Loucy (cell line): ENCODE measurements around the gene DNAH7.

Experiments
- H2AFZ ChIP-seq: fragments of 200-600 bp; sonication (generic); 2 replicates; pipeline ENCODE4 v1.6.0; 2016; ENCODE audit warnings: antibody characterized with exemption, mild to moderate bottlenecking, low read length, moderate library complexity
- H3F3A ChIP-seq: fragments of 200-600 bp; 2 replicates; pipeline ENCODE4 v1.6.0; 2016; ENCODE audit warnings: antibody characterized with exemption, low read depth, mild to moderate bottlenecking
- H3K27me3 ChIP-seq: fragments of 200-600 bp; sonication (generic); 2 replicates; pipeline ENCODE4 v1.6.1; 2014; ENCODE audit warnings: low read length, mild to moderate bottlenecking; ENCODE audit not compliant: insufficient read depth, poor library complexity, severe bottlenecking
- H3K36me3 ChIP-seq: fragments of 200-600 bp; sonication (generic); 2 replicates; pipeline ENCODE4 v1.6.1; 2016; ENCODE audit warnings: low read length; ENCODE audit not compliant: insufficient read depth
- H3K4me1 ChIP-seq: fragments of 200-600 bp; sonication (generic); 2 replicates; pipeline ENCODE4 v1.5.1; 2014; ENCODE audit warnings: low read length, mild to moderate bottlenecking; ENCODE audit not compliant: insufficient read depth, poor library complexity, severe bottlenecking
- H3K4me2 ChIP-seq: fragments of 200-600 bp; sonication (generic); 2 replicates; pipeline ENCODE4 v1.6.0; 2014; ENCODE audit warnings: antibody characterized with exemption, low read length, low read depth, mild to moderate bottlenecking; ENCODE audit not compliant: poor library complexity, severe bottlenecking
- H3K4me3 ChIP-seq: fragments of 200-600 bp; sonication (generic); 2 replicates; pipeline ENCODE4 v1.5.1; 2014; ENCODE audit warnings: low read length, mild to moderate bottlenecking, mixed read lengths; ENCODE audit not compliant: poor library complexity, severe bottlenecking
- H3K79me2 ChIP-seq: fragments of 200-600 bp; sonication (generic); 2 replicates; pipeline ENCODE4 v1.6.1; 2014; ENCODE audit warnings: low read length; ENCODE audit not compliant: insufficient read depth
- H3K9ac ChIP-seq: fragments of 200-600 bp; sonication (generic); 2 replicates; pipeline ENCODE4 v1.6.0; 2014; ENCODE audit warnings: mild to moderate bottlenecking, low read depth, low read length, moderate library complexity; ENCODE audit not compliant: poor library complexity, severe bottlenecking
- H3K9me2 ChIP-seq: fragments of 200-600 bp; sonication (generic); replicated peaks from 2 replicates; pipeline ENCODE4 v1.6.1; 2016; ENCODE audit warnings: low read depth, low read length, mixed read lengths
- H3K9me3 ChIP-seq: fragments of 200-600 bp; sonication (generic); 2 replicates; pipeline ENCODE4 v1.6.1; 2014; ENCODE audit warnings: mild to moderate bottlenecking, antibody characterized with exemption, low read length, low read depth; ENCODE audit not compliant: insufficient read depth
- H4K20me1 ChIP-seq: fragments of 200-600 bp; sonication (generic); 2 replicates; pipeline ENCODE4 v1.6.0; 2014; ENCODE audit warnings: antibody characterized with exemption, low read length, mild to moderate bottlenecking; ENCODE audit not compliant: insufficient read depth, poor library complexity, severe bottlenecking
- EZH2phosphoT487 ChIP-seq: fragments of 200-600 bp; IDR thresholded peaks from 2 replicates; pipeline ENCODE4 v1.6.1; 2018; ENCODE audit warnings: antibody characterized with exemption, mild to moderate bottlenecking, moderate library complexity, borderline replicate concordance
- TF ChIP-seq, protein P1 (sequence below): fragments of 200-600 bp; sonication (generic); conservative IDR thresholded peaks from 2 replicates; pipeline ENCODE4 v1.5.1; 2014; ENCODE audit warnings: mild to moderate bottlenecking, antibody characterized with exemption, low read length

Gene DNAH7

DNA sequence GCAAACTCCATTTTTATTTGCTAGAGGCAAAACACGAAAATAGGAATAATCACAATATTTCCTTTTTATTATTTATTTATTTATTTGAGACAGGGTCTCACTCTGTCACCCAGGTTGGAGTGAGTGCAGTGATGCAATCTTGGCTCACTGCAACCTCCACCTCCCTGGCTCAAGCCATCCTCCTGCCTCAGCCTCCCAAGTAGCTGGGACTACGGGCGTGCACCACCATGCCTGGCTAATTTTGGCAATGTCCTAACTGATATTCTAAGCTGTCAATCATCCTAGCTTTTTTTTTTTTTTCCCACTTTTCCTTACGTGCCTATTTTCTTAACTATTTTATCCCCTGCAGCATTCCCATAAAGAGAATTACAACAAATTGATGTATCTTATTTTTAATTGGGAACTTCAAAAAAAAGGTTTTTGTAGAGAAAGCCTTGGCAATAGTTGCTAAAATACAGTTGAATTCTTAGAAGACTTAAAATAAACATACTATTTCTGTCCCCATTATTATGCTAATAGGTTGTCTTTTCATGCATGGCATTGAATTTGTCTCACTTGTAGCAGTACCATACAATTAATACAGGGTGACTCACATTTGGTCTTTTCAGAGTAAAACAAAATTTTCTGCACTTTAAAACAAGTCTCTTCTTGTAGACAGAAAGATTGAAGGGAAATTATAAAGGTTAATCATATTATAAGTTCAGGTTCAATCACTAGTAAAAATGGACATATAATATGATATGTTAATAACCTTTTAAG, 258.1 kb downstream of the DNAH7 start:
- Histone ChIP-seq H3K27me3 (no peaks in the 10 kb centered on the region), H3K9ac (no peak overlapping the region), H3K4me2 (no peak overlapping the region), H3K9me2 (no peaks in the 10 kb centered on the region), H3K4me1 (no peaks in the 10 kb centered on the region), H2AFZ (no peak overlapping the region), H3F3A (no peaks in the 10 kb centered on the region), H3K36me3 (no peaks in the 10 kb centered on the region), H4K20me1 (no peaks in the 10 kb centered on the region), H3K9me3 (no peaks in the 10 kb centered on the region), H3K79me2 (no peaks in the 10 kb centered on the region), H3K4me3 (no peak overlapping the region)
- TF ChIP-seq, protein P1, sequence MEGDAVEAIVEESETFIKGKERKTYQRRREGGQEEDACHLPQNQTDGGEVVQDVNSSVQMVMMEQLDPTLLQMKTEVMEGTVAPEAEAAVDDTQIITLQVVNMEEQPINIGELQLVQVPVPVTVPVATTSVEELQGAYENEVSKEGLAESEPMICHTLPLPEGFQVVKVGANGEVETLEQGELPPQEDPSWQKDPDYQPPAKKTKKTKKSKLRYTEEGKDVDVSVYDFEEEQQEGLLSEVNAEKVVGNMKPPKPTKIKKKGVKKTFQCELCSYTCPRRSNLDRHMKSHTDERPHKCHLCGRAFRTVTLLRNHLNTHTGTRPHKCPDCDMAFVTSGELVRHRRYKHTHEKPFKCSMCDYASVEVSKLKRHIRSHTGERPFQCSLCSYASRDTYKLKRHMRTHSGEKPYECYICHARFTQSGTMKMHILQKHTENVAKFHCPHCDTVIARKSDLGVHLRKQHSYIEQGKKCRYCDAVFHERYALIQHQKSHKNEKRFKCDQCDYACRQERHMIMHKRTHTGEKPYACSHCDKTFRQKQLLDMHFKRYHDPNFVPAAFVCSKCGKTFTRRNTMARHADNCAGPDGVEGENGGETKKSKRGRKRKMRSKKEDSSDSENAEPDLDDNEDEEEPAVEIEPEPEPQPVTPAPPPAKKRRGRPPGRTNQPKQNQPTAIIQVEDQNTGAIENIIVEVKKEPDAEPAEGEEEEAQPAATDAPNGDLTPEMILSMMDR: no peak
- no peak for TF ChIP-seq EZH2phosphoT487

DNA sequence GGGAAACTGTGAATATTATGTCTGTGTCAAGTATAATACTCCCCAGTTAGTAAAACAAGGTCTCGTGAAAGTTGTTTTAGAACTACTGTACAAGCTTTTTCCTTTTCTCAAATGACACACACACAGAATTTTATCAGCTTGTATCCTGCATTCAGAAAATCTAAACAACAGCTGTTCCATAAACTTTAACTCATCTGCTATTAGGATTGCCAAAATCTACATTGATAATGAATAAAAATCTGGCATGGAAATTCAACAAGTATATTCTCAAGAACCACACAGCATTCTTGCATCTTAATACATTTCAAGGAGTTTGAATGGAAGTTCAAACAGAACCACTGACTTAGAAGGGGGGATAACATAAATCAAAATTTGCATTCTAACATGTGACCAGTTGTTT, 260.4 kb downstream of the DNAH7 start:
- Histone ChIP-seq H3K9ac (no peak overlapping the region), H3K79me2 (no peaks in the 10 kb centered on the region), H3K27me3 (no peaks in the 10 kb centered on the region), H3K4me1 (no peaks in the 10 kb centered on the region), H3K4me2 (no peak overlapping the region), H3K36me3 (no peaks in the 10 kb centered on the region), H3F3A (no peaks in the 10 kb centered on the region), H2AFZ (0 out of 2 replicates have a peak overlapping the region, but pooled peaks have one; percentile 41), H3K9me2 (no peaks in the 10 kb centered on the region), H3K9me3 (no peaks in the 10 kb centered on the region), H4K20me1 (no peaks in the 10 kb centered on the region), H3K4me3 (no peak overlapping the region)
- TF ChIP-seq, protein P1: no peak
- no peak for TF ChIP-seq EZH2phosphoT487

DNA sequence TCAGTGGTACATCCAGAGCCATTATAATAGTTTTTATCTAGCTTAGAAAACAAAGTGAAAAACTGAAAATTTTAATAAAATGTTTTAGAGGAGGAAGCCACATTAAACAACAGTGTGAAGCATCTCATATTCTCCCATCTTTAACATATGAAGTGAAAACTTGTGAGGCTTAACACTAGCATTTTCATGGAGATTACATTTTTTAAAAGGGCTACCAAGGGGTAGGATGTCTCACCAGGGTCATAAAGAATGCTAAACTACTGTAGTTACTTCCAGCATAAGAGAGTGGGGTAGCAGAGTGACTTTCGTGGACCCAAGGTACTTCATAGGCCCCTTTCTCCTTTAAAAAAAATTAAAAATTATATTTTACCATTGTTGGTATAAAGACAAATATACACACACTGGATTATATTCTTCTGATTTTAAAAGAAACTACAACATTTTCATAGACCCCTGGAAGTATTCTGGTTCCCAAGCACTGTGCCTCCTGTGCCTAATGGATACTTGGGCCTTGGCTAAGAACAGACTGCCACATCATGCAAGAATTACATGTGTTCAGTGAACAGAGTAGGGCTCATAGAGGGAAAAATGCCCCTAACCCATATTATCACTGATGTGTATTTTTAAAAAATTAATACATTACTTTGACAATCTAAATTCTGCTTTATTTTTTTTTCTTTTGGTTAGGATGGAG, 263.2 kb downstream of the DNAH7 start:
- no peaks in the 10 kb centered on the region for H3K27me3 ChIP-seq
- H3K4me3 ChIP-seq: no peak overlapping the region
- H3K9me3 ChIP-seq: no peaks in the 10 kb centered on the region
- H4K20me1 ChIP-seq: no peaks in the 10 kb centered on the region
- no peaks in the 10 kb centered on the region for H3K79me2 ChIP-seq
- no peaks in the 10 kb centered on the region for H3K4me1 ChIP-seq
- H3K9ac ChIP-seq: no peak overlapping the region
- H2AFZ ChIP-seq: no peak overlapping the region
- H3K9me2 ChIP-seq: no peaks in the 10 kb centered on the region
- no peak overlapping the region for H3K4me2 ChIP-seq
- TF ChIP-seq, protein P1: no peak
- no peak for TF ChIP-seq EZH2phosphoT487
- no peaks in the 10 kb centered on the region for H3F3A ChIP-seq
- no peaks in the 10 kb centered on the region for H3K36me3 ChIP-seq
